Right atrium auricular region (tissue), 2 donors: ENCODE measurements around the gene RHBDF2. TPM values are rescaled to one million over a fixed set of nuclear protein-coding genes. Genes with fewer than 3 reads are reported as not detected.
A peak's percentile ranks its signal among the peaks of the same experiment; 100 is the strongest.

Experiments used
- DNase-seq: peaks from one replicate; pipeline ENCODE4 v3.0.0-alpha.2; 2019; ENCODE audit warnings: low spot score
- H3K27ac ChIP-seq, 2 donors: fragments of 200-600 bp; sonication (generic); 1 replicate in 1 of 2; 2 replicates in 1 of 2; pipeline ENCODE4 v1.5.1; 2016 to 2019
- H3K27me3 ChIP-seq, 2 donors: fragments of 200-600 bp; sonication (generic); one replicate each; pipeline versions ENCODE4 v1.5.1 to v1.6.0; 2017 to 2019
- H3K36me3 ChIP-seq: fragments of 200-600 bp; sonication (generic); one replicate; pipeline ENCODE4 v1.5.1; 2016
- H3K4me1 ChIP-seq, 2 donors: fragments of 200-600 bp; sonication (generic); one replicate each; pipeline versions ENCODE4 v1.5.1 to v1.6.0; 2017 to 2019
- H3K4me3 ChIP-seq, 2 donors: fragments of 200-600 bp; sonication (generic); 1 replicate in 1 of 2; 2 replicates in 1 of 2; pipeline ENCODE4 v1.5.1; 2017 to 2019; ENCODE audit warnings: mild to moderate bottlenecking in 1 of 2, moderate library complexity in 1 of 2
- H3K9me3 ChIP-seq, 2 donors: fragments of 200-600 bp; sonication (generic); one replicate each; pipeline ENCODE4 v1.5.1; 2019
- total RNA-seq, 2 donors: library from RNA; depleted of rRNA; stranded (reverse); fragments of >200 nt; gene quantifications; one replicate each; pipeline ENCODE4 v1.1.0, GENCODE V29; 2016
- TF ChIP-seq, protein P1 (sequence below), 2 donors: fragments of 200-600 bp; sonication (generic); IDR thresholded peaks; one replicate each; pipeline ENCODE4 v1.5.1; 2019; ENCODE audit warnings: antibody characterized with exemption in 2 of 2

The RHBDF2 gene
- total RNA-seq, 2 donors from 2014 or later: 13.6 to 14.8 TPM

DNA sequence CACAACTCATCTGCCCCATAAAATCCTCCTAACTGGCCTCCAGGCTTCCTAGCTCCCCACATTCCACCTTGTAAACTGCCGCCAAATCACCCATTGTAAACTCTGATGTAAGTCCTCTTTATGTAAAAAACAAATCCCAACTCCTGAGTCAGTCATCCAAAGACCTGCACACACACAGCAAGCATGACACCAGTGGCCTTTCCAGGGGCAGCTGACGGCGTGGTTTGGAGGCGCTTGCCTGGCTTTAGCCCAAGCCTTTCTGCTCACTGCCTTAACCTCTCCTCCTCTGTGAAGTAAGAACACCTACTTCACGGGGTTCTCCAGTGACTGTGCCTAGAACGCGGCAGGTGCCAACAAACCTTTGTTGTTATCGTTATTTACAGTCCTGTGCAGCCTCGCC is 62.3 kb downstream of the RHBDF2 start:
- Histone ChIP-seq H3K27me3 (no peaks in the 10 kb centered on the region), H3K36me3 (no peaks in the 10 kb centered on the region), H3K27ac (peak overlapping the region; percentile 32 to 37), H3K4me1 (peaks cover 0 to 28% of the 10 kb centered on the region in 2 donors), H3K9me3 (no peaks in the 10 kb centered on the region), H3K4me3 (no peak overlapping the region)
- DNase-seq: no peak
- TF ChIP-seq, protein P1, sequence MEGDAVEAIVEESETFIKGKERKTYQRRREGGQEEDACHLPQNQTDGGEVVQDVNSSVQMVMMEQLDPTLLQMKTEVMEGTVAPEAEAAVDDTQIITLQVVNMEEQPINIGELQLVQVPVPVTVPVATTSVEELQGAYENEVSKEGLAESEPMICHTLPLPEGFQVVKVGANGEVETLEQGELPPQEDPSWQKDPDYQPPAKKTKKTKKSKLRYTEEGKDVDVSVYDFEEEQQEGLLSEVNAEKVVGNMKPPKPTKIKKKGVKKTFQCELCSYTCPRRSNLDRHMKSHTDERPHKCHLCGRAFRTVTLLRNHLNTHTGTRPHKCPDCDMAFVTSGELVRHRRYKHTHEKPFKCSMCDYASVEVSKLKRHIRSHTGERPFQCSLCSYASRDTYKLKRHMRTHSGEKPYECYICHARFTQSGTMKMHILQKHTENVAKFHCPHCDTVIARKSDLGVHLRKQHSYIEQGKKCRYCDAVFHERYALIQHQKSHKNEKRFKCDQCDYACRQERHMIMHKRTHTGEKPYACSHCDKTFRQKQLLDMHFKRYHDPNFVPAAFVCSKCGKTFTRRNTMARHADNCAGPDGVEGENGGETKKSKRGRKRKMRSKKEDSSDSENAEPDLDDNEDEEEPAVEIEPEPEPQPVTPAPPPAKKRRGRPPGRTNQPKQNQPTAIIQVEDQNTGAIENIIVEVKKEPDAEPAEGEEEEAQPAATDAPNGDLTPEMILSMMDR (IDR thresholded peaks at IDR 0.05): no peak

DNA sequence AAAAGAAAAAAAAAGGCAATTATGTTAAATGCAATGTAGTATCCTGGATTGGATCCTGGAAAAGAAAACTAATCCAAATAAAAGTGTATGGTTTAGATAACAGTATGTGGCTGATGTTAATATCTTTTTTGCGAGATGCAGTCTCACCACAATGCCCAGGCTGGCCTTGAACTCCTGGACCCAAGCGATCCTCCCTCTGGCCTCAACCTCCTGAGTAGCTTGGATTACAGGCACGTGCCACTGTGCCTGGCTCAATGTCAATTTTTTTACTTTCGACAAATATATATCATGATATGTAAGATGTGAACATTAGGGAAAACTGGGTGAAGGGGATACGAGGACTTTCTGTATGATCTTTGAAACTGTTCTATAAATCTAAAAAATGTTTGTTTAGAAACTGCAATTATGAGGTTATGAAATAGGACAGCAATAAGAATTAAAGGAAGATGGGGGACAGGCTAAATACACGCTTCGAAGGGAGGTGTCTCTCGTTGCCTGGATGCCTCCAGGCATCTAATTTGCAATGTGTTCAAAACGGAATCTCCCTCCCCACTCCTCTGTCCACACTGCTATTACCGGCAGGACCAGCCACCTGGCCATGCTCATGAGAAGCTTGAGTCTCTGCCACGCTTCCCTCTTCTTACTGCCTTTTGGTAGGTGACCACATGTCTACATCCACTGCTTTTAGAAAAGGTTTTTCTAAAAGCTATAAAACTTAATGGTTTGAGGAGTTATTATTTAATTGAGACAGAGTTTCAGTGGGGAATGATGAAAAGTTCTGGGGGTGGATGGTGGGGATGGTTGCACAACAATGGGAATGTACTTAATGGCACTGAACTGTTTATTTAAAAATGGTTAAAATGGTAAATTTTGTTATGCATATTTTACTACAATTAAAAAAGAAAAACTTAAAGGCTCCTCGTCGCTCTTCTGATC is 63.5 kb downstream of the RHBDF2 start:
- peaks cover 0 to 30% of the 10 kb centered on the region in 2 donors for H3K4me1 ChIP-seq
- peak overlapping the region in 1 of 2 donors; percentile 32 for H3K27ac ChIP-seq
- no peak for DNase-seq

DNA sequence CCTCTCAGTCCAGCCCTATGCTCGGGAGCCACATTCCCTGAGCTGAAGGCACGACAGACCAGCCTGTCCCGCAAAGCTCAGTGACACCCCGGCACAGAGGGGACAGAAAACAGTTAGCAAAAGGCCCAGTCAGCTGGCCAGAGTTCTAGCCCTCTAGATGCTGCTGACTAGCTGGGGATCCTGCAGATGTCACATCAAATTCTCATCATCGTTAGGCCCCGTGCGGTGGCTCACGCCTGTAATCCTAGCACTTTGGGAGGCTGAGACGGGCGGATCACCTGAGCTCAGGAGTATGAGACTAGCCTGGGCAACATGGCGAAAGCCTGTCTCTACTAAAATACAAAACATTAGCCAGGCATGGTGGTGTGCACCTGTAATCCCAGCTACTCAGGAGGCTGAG is 65.5 kb downstream of the RHBDF2 start:
- H3K9me3 ChIP-seq: no peaks in the 10 kb centered on the region
- no peak for DNase-seq
- peaks cover 0 to 32% of the 10 kb centered on the region in 2 donors for H3K4me1 ChIP-seq
- no peaks in the 10 kb centered on the region for H3K36me3 ChIP-seq
- H3K27ac ChIP-seq: no peak overlapping the region
- H3K27me3 ChIP-seq: no peaks in the 10 kb centered on the region
- H3K4me3 ChIP-seq: no peak overlapping the region
- TF ChIP-seq, protein P1 (IDR thresholded peaks at IDR 0.05): no peak

More for the DNA sequence above, 63.5 kb downstream of the RHBDF2 start:
- Histone ChIP-seq H3K36me3 (no peaks in the 10 kb centered on the region), H3K4me3 (no peak overlapping the region), H3K9me3 (no peaks in the 10 kb centered on the region), H3K27me3 (no peaks in the 10 kb centered on the region)
- TF ChIP-seq, protein P1 (IDR thresholded peaks at IDR 0.05): no peak

DNA sequence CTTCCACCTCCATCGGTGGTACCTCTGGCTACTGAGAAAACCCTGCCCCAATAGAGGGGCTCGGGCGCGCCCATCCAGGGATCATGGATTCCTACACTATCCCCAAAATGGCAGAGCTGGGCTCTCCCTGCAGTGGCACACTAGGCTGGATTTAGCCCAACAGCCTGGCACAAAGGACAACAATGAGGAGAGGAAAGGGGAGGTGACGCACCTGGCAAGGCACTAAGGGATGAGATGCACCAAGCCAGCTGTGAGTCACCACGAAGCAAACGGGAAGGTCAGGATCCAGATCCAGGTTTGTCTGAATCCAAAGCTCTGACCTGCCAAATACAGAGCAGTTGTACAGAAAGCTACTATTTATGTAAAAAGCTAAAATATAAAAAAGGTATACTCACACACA is 66.4 kb downstream of the RHBDF2 start:
- Histone ChIP-seq H3K27me3 (no peaks in the 10 kb centered on the region), H3K36me3 (no peaks in the 10 kb centered on the region), H3K27ac (no peak overlapping the region), H3K4me3 (no peak overlapping the region), H3K9me3 (no peaks in the 10 kb centered on the region), H3K4me1 (peaks cover 0 to 28% of the 10 kb centered on the region in 2 donors)
- DNase-seq: no peak
- TF ChIP-seq, protein P1 (IDR thresholded peaks at IDR 0.05): no peak

DNA sequence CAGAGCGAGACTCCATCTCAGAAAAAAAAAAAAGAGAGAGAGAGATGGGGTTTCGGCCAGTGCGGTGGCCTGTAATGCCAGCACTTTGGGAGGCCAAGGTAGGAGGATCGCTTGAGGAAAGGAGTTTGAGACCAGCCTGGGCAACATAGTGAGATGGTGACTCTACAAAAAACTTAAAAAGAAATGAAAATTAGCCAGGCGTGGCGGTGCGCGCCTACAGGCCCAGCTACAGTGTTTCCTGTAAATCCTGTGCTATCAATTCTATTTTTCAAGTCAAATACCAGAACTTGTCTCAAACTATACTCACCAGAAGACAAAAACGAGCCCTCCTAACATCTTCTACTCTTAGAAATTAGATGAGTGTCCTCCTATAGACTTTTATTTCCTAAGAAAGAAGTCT is 67.5 kb downstream of the RHBDF2 start:
- H3K4me1 ChIP-seq: peaks cover 0 to 29% of the 10 kb centered on the region in 2 donors
- no peaks in the 10 kb centered on the region for H3K36me3 ChIP-seq
- H3K27me3 ChIP-seq: no peaks in the 10 kb centered on the region
- H3K27ac ChIP-seq: no peak overlapping the region
- DNase-seq: no peak
- TF ChIP-seq, protein P1 (IDR thresholded peaks at IDR 0.05): no peak
- H3K4me3 ChIP-seq: no peak overlapping the region
- H3K9me3 ChIP-seq: no peaks in the 10 kb centered on the region
